Neural progenitor cell (in vitro differentiated cells): ENCODE measurements around the gene PNMA6A.
"Not testable (repeated sequence)": the region's sequence is repeated elsewhere in the genome, so short reads cannot be mapped to it uniquely, and the experiment has no call there.

ENCODE experiments used
- EZH2 ChIP-seq: fragments of 200-600 bp; sonication (generic); IDR thresholded peaks from 2 replicates; pipeline ENCODE4 v1.6.1; 2017; ENCODE audit warnings: antibody characterized with exemption, mild to moderate bottlenecking, moderate library complexity
- EZH2phosphoT487 ChIP-seq: fragments of 200-600 bp; sonication (generic); IDR thresholded peaks from 2 replicates; pipeline ENCODE4 v1.6.1; 2017; ENCODE audit warnings: antibody characterized with exemption
- TF ChIP-seq, protein P1 (sequence below): fragments of 200-600 bp; sonication (generic); IDR thresholded peaks from 2 replicates; pipeline ENCODE4 v1.5.1; 2017; ENCODE audit warnings: antibody characterized with exemption, mild to moderate bottlenecking

GRCh38 chrX:153104959-153105358 is 32.7 kb downstream of the PNMA6A start:
- TF ChIP-seq, protein P1, sequence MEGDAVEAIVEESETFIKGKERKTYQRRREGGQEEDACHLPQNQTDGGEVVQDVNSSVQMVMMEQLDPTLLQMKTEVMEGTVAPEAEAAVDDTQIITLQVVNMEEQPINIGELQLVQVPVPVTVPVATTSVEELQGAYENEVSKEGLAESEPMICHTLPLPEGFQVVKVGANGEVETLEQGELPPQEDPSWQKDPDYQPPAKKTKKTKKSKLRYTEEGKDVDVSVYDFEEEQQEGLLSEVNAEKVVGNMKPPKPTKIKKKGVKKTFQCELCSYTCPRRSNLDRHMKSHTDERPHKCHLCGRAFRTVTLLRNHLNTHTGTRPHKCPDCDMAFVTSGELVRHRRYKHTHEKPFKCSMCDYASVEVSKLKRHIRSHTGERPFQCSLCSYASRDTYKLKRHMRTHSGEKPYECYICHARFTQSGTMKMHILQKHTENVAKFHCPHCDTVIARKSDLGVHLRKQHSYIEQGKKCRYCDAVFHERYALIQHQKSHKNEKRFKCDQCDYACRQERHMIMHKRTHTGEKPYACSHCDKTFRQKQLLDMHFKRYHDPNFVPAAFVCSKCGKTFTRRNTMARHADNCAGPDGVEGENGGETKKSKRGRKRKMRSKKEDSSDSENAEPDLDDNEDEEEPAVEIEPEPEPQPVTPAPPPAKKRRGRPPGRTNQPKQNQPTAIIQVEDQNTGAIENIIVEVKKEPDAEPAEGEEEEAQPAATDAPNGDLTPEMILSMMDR = not testable (repeated sequence)
- TF ChIP-seq EZH2, EZH2phosphoT487: not testable (repeated sequence)
